Measurements from ENCODE around the gene VPS18. TPM values are rescaled to one million over a fixed set of nuclear protein-coding genes. Genes with fewer than 3 reads are reported as not detected.

Gene VPS18
- total RNA-seq, 1 experiment from 2014 or later: 23.8 TPM

DNA sequence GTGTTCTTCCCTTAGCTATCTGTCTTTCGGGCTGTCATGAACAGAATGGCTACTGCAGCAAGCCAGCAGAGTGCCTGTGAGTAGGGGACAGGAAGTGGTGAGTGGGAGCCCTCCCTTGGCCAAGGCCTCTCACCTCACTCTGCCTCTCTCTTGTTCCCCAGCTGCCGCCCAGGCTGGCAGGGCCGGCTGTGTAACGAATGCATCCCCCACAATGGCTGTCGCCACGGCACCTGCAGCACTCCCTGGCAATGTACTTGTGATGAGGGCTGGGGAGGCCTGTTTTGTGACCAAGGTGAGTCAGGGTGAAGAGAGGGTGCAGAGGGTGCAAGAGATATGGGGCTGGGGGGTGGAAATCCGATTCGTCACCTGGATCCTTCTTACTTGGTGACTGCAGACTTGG is 37.9 kb downstream of the VPS18 start:
- Histone ChIP-seq H3K27me3 (replicated peaks; ENCODE audit: insufficient read depth, low read depth, low read length, poor library complexity) (peaks cover 42% of the 10 kb centered on the region), H3K27ac (ENCODE audit: low read depth, low read length, poor library complexity, severe bottlenecking) (no peak overlapping the region), H3K9me3 (ENCODE audit: low read depth, low read length, poor library complexity, severe bottlenecking) (no peaks in the 10 kb centered on the region), H3K36me3 (ENCODE audit: insufficient read depth, low read length, poor library complexity, severe bottlenecking) (no peaks in the 10 kb centered on the region), H3K4me3 (ENCODE audit: low read depth, low read length, poor library complexity, severe bottlenecking) (no peak overlapping the region), H3K4me1 (ENCODE audit: insufficient read depth, low read length, poor library complexity, severe bottlenecking) (peaks cover 42% of the 10 kb centered on the region)
- intact Hi-C loops (cut with micrococcal nuclease; ENCODE audit: unreplicated experiment): no loop called here
- ChIA-PET POLR2A (ENCODE audit: low non-redundant PET) (no interaction called here), CTCF (interaction anchor here (0.7 kb wide), 1 partner anchor 9 kb away, joined by 4 read pairs; no protein-coding TSS in a partner anchor)
- TF ChIP-seq, protein P1, sequence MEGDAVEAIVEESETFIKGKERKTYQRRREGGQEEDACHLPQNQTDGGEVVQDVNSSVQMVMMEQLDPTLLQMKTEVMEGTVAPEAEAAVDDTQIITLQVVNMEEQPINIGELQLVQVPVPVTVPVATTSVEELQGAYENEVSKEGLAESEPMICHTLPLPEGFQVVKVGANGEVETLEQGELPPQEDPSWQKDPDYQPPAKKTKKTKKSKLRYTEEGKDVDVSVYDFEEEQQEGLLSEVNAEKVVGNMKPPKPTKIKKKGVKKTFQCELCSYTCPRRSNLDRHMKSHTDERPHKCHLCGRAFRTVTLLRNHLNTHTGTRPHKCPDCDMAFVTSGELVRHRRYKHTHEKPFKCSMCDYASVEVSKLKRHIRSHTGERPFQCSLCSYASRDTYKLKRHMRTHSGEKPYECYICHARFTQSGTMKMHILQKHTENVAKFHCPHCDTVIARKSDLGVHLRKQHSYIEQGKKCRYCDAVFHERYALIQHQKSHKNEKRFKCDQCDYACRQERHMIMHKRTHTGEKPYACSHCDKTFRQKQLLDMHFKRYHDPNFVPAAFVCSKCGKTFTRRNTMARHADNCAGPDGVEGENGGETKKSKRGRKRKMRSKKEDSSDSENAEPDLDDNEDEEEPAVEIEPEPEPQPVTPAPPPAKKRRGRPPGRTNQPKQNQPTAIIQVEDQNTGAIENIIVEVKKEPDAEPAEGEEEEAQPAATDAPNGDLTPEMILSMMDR (conservative IDR thresholded peaks at IDR 0.05; ENCODE audit: low read depth, low read length): no peak
- no peak for TF ChIP-seq EZH2 (IDR thresholded peaks at IDR 0.05; ENCODE audit: borderline replicate concordance, low read depth, low read length, poor library complexity, severe bottlenecking)
- no peak for DNase-seq (ENCODE audit: low spot score)
- BruUV-seq (replicated peaks): no TSS peak

DNA sequence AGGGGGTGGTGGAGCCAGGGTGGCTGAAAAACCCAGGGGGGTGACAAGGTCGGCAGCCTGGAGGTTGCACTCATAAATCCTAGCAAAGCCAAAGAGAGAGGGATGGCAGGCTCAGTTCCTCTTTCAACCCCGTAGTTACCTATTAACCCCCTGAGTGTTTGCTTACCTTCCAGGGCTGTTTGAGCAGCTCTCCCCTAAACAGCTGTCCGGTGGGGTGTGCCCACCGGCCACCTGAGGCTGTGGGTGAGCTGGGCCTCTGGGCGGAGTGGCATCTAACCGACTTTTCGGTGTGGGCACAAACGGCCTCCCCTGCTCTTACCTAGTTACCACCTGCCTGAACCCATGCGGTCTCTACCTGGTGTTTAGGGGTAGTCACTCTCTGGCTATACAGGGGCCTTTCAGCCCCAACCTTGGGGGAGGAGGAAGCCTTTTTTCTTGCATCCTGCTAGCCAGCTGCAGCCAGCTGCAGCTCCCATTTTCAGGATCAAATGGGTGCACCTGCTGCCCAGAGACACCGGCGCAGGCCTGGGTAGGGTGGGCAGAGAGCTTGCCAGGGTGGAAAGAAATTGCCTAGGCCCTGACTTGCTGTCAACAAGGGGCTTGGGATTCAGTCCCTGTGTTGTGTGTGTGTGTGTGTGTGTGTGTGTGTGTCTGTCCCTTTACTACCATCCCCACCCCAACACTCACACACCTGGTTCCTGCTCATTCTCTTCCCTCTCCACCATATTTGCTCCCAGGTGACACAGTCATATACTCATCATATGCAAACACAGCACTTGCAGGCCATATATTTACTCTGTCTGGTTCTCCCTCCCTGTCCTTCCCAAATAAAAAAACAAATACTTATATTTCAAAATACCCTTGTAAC is 38.6 kb downstream of the VPS18 start:
- Histone ChIP-seq H3K9me3 (ENCODE audit: low read depth, low read length, poor library complexity, severe bottlenecking) (no peaks in the 10 kb centered on the region), H3K27ac (ENCODE audit: low read depth, low read length, poor library complexity, severe bottlenecking) (no peak overlapping the region), H3K27me3 (replicated peaks; ENCODE audit: insufficient read depth, low read depth, low read length, poor library complexity) (peaks cover 35% of the 10 kb centered on the region), H3K4me1 (ENCODE audit: insufficient read depth, low read length, poor library complexity, severe bottlenecking) (peaks cover 41% of the 10 kb centered on the region), H3K36me3 (ENCODE audit: insufficient read depth, low read length, poor library complexity, severe bottlenecking) (no peaks in the 10 kb centered on the region), H3K4me3 (ENCODE audit: low read depth, low read length, poor library complexity, severe bottlenecking) (no peak overlapping the region)
- no peak for DNase-seq (ENCODE audit: low spot score)
- TF ChIP-seq, protein P1 (conservative IDR thresholded peaks at IDR 0.05; ENCODE audit: low read depth, low read length): no peak
- TF ChIP-seq EZH2 (IDR thresholded peaks at IDR 0.05; ENCODE audit: borderline replicate concordance, low read depth, low read length, poor library complexity, severe bottlenecking): no peak
- BruUV-seq (replicated peaks): no TSS peak
- intact Hi-C loops (cut with micrococcal nuclease; ENCODE audit: unreplicated experiment): no loop called here
- ChIA-PET CTCF (no interaction called here), POLR2A (ENCODE audit: low non-redundant PET) (no interaction called here)

DNA sequence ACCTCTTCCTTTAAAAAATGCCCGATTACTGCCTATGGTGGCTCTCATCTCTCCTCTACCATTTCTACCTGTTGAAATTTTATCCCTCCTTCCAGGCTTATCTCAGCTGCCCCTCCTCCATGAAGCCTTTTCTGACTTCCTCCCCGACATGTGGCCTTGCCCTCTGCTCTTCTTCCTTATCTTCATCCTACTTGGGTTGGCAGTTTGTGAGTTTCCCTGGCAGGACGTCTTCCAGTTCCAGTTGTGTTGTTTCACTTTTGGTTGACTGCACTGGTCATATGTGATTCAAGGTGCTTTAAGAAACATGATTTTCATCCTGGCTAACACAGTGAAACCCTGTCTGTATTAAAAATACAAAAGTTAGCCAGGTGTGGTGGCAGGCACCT is 39.3 kb downstream of the VPS18 start:
- H3K4me1 ChIP-seq (ENCODE audit: insufficient read depth, low read length, poor library complexity, severe bottlenecking): peaks cover 35% of the 10 kb centered on the region
- intact Hi-C loops (cut with micrococcal nuclease; ENCODE audit: unreplicated experiment): no loop called here
- no peak for TF ChIP-seq EZH2 (IDR thresholded peaks at IDR 0.05; ENCODE audit: borderline replicate concordance, low read depth, low read length, poor library complexity, severe bottlenecking)
- TF ChIP-seq, protein P1 (conservative IDR thresholded peaks at IDR 0.05; ENCODE audit: low read depth, low read length): no peak
- H3K27ac ChIP-seq (ENCODE audit: low read depth, low read length, poor library complexity, severe bottlenecking): no peak overlapping the region
- no peak for DNase-seq (ENCODE audit: low spot score)
- ChIA-PET CTCF (no interaction called here), POLR2A (ENCODE audit: low non-redundant PET) (no interaction called here)
- peaks cover 29% of the 10 kb centered on the region for H3K27me3 ChIP-seq (replicated peaks; ENCODE audit: insufficient read depth, low read depth, low read length, poor library complexity)
- H3K4me3 ChIP-seq (ENCODE audit: low read depth, low read length, poor library complexity, severe bottlenecking): no peak overlapping the region
- BruUV-seq (replicated peaks): no TSS peak
- H3K36me3 ChIP-seq (ENCODE audit: insufficient read depth, low read length, poor library complexity, severe bottlenecking): no peaks in the 10 kb centered on the region
- no peaks in the 10 kb centered on the region for H3K9me3 ChIP-seq (ENCODE audit: low read depth, low read length, poor library complexity, severe bottlenecking)

Measured in A673 (cell line).